Spleen (tissue), 7 donors: Measurements from ENCODE around the gene ELF4.

Experiments
- CTCF ChIP-seq, 11 experiments: fragments of 200-600 bp in 7 of 11; fragments of 450-650 bp in 4 of 11; sonication (generic) in 4 of 11; IDR thresholded peaks in 8 of 11; conservative IDR thresholded peaks in 3 of 11; 1 replicate in 7 of 11; 2 replicates in 4 of 11; pipeline versions ENCODE4 v1.4.0 to v1.8.0; 2016 to 2021; ENCODE audit warnings: antibody characterized with exemption in 11 of 11, inconsistent platforms in 4 of 11, mild to moderate bottlenecking in 1 of 11
- POLR2A ChIP-seq, 3 donors: fragments of 450-650 bp; IDR thresholded peaks; one replicate each; pipeline ENCODE4 v1.5.1; 2017; ENCODE audit warnings: antibody characterized with exemption in 3 of 3, mild to moderate bottlenecking in 1 of 3
- donor health status: DM: no; HTN: no; CAD: no; lungs with moderate emphysema.
- donor health status: DM: no; HTN: no; CAD: no.
- donor health status: DM: no; HTN: no; CAD: no.

GRCh38 chrX:130079824-130080406 is 30.4 kb downstream of the ELF4 start:
- TF ChIP-seq CTCF (IDR thresholded peaks at IDR 0.05 in 8 of 11, conservative IDR thresholded peaks at IDR 0.05 in 3 of 11), result peak; percentile 40 to 77 (median 68)
- no peak for TF ChIP-seq POLR2A (IDR thresholded peaks at IDR 0.05)
